Measurements from ENCODE around the gene CHI3L1.

CHI3L1 gene

GRCh38 chr1:203181586-203182386 lies 4.7 kb downstream of the CHI3L1 start:
- DNase-seq: no peak

- DNase-seq: no peak
Measured at GRCh38 chr1:203180611-203181330, 5.7 kb downstream of the CHI3L1 start.

GRCh38 chr1:203179667-203180005 lies 6.9 kb downstream of the CHI3L1 start:
- DNase-seq: no peak

- no peak for DNase-seq
Measured at GRCh38 chr1:203178821-203179666, 7.5 kb downstream of the CHI3L1 start.

- no peak for DNase-seq
Measured at GRCh38 chr1:203178083-203178482, 8.4 kb downstream of the CHI3L1 start.

- DNase-seq: no peak
Measured at GRCh38 chr1:203177470-203178039, 8.9 kb downstream of the CHI3L1 start.

- DNase-seq: no peak
Measured at GRCh38 chr1:203177036-203177405, 9.5 kb downstream of the CHI3L1 start.

- no peak for DNase-seq
Measured at GRCh38 chr1:203176273-203177035, 10.1 kb downstream of the CHI3L1 start.

- DNase-seq: peak in 17 of 56 donors; percentile 17 to 69 (median 36)
Measured at GRCh38 chr1:203175827-203176241, 10.7 kb downstream of the CHI3L1 start.

- DNase-seq: no peak
Measured at GRCh38 chr1:203175237-203175826, 11.2 kb downstream of the CHI3L1 start, which contains the start of gene MYBPH. Gene MYBPH, minus strand, starts transcription at chr1:203175826. Its CDS starts 71 bp downstream, at chr1:203175755.

GRCh38 chr1:203174324-203174985 lies 12.0 kb downstream of the CHI3L1 start:
- no peak for DNase-seq

- no peak for DNase-seq
Measured at GRCh38 chr1:203173566-203173965, 12.9 kb downstream of the CHI3L1 start.

GRCh38 chr1:203173011-203173555 lies 13.4 kb downstream of the CHI3L1 start:
- no peak for DNase-seq

- peak in 42 of 56 donors; percentile 21 to 81 (median 50) for DNase-seq
Measured at GRCh38 chr1:203172184-203173010, 14.1 kb downstream of the CHI3L1 start.

- no peak for DNase-seq
Measured at GRCh38 chr1:203171341-203172183, 14.9 kb downstream of the CHI3L1 start.

GRCh38 chr1:203170625-203171330 lies 15.7 kb downstream of the CHI3L1 start:
- no peak for DNase-seq
